Smooth muscle cell of the brain vasculature (primary cell): ENCODE data around the gene CCNY.
"Not testable (repeated sequence)": the region's sequence is repeated elsewhere in the genome, so short reads cannot be mapped to it uniquely, and the experiment has no call there.

Experiments
- DNase-seq: peaks from one replicate; pipeline ENCODE4 v3.0.0-alpha.2; 2012; ENCODE audit warnings: low read depth, low spot score

The CCNY gene

GRCh38 chr10:35354257-35354656 is 17.9 kb downstream of the CCNY start:
- DNase-seq, result not testable (repeated sequence)

GRCh38 chr10:35355971-35356724 is 19.8 kb downstream of the CCNY start:
- DNase-seq, result no peak

GRCh38 chr10:35356725-35357092 is 20.4 kb downstream of the CCNY start:
- no peak for DNase-seq

GRCh38 chr10:35359056-35359455 is 22.7 kb downstream of the CCNY start:
- no peak for DNase-seq

GRCh38 chr10:35359873-35360272 is 23.6 kb downstream of the CCNY start:
- no peak for DNase-seq

- DNase-seq, result no peak
Measured at GRCh38 chr10:35362701-35363350, 26.5 kb downstream of the CCNY start.

- no peak for DNase-seq
Measured at GRCh38 chr10:35363587-35363986, 27.3 kb downstream of the CCNY start.

- DNase-seq, result no peak
Measured at GRCh38 chr10:35364808-35365207, 28.5 kb downstream of the CCNY start.

- no peak for DNase-seq
Measured at GRCh38 chr10:35365994-35366393, 29.7 kb downstream of the CCNY start.

GRCh38 chr10:35367107-35367859 is 31.0 kb downstream of the CCNY start:
- DNase-seq, result no peak

GRCh38 chr10:35367982-35368381 is 31.7 kb downstream of the CCNY start:
- no peak for DNase-seq

- no peak for DNase-seq
Measured at GRCh38 chr10:35368485-35369048, 32.3 kb downstream of the CCNY start.

GRCh38 chr10:35369049-35369611 is 32.8 kb downstream of the CCNY start:
- DNase-seq, result no peak

- no peak for DNase-seq
Measured at GRCh38 chr10:35371731-35372130, 35.4 kb downstream of the CCNY start.

GRCh38 chr10:35372329-35372728 is 36.0 kb downstream of the CCNY start:
- no peak for DNase-seq

- DNase-seq, result no peak
Measured at GRCh38 chr10:35375091-35375765, 38.9 kb downstream of the CCNY start.

GRCh38 chr10:35377050-35377728 is 40.9 kb downstream of the CCNY start:
- DNase-seq, result no peak

- DNase-seq, result no peak
Measured at GRCh38 chr10:35378541-35379210, 42.4 kb downstream of the CCNY start.

GRCh38 chr10:35379226-35380137 is 43.2 kb downstream of the CCNY start:
- DNase-seq, result peak; percentile 70
